Mesothelial cell of epicardium (in vitro differentiated cells): ENCODE results near the gene CHCHD2. TPM values are rescaled to one million over a fixed set of nuclear protein-coding genes. Genes with fewer than 3 reads are reported as not detected.
A peak's percentile ranks its signal among the peaks of the same experiment; 100 is the strongest.
"Not testable (repeated sequence)": the region's sequence is repeated elsewhere in the genome, so short reads cannot be mapped to it uniquely, and the experiment has no call there.

Experiments used
- DNase-seq, 2 experiments: peaks; one replicate each; pipeline ENCODE4 v3.0.0; 2021; ENCODE audit warnings: low spot score in 2 of 2; ENCODE audit not compliant: unreplicated experiment in 2 of 2
- H3K27ac Mint-ChIP-seq: 2 replicates; pipeline ENCODE4 v1.8.0; 2021; ENCODE audit warnings: mixed read lengths
- H3K27me3 Mint-ChIP-seq: 2 replicates; pipeline ENCODE4 v1.8.0; 2021; ENCODE audit warnings: low read depth, mixed read lengths
- H3K36me3 Mint-ChIP-seq: 2 replicates; pipeline ENCODE4 v1.8.0; 2021; ENCODE audit warnings: mixed read lengths
- H3K4me1 Mint-ChIP-seq: 2 replicates; pipeline ENCODE4 v1.8.0; 2021; ENCODE audit warnings: mixed read lengths
- H3K4me3 Mint-ChIP-seq: 2 replicates; pipeline ENCODE4 v1.8.0; 2021; ENCODE audit warnings: mild to moderate bottlenecking, moderate library complexity, mixed read lengths
- H3K9me3 Mint-ChIP-seq: 2 replicates; pipeline ENCODE4 v1.8.0; 2021; ENCODE audit warnings: mixed read lengths
- CTCF ChIP-seq: fragments of 200-600 bp; sonication (generic); IDR thresholded peaks from one replicate; pipeline ENCODE4 v1.5.0; 2021; ENCODE audit warnings: antibody characterized with exemption; ENCODE audit not compliant: unreplicated experiment
- total RNA-seq: library from RNA; stranded (reverse); gene quantifications from 3 replicates; pipeline ENCODE4 v1.2.1, GENCODE V29; 2021

CHCHD2 gene
- total RNA-seq, 1 donor from 2014 or later = 195 TPM

DNA sequence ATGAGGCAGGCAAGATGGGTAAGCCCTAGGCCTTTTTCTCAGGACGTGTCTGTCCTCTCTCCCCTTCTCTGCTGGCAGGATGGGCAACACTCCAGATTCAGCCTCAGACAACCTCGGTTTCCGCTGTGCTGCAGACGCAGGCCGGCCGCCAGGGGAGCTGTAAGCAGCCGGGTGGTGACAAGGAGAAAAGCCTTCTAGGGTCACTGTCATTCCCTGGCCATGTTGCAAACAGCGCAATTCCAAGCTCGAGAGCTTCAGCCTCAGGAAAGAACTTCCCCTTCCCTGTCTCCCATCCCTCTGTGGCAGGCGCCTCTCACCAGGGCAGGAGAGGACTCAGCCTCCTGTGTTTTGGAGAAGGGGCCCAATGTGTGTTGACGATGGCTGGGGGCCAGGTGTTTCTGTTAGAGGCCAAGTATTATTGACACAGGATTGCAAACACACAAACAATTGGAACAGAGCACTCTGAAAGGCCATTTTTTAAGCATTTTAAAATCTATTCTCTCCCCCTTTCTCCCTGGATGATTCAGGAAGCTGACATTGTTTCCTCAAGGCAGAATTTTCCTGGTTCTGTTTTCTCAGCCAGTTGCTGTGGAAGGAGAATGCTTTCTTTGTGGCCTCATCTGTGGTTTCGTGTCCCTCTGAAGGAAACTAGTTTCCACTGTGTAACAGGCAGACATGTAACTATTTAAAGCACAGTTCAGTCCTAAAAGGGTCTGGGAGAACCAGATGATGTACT is 26.7 kb downstream of the CHCHD2 start:
- no peak for DNase-seq
- no peak for TF ChIP-seq CTCF
- no peak overlapping the region for H3K4me3 Mint-ChIP-seq
- no peaks in the 10 kb centered on the region for H3K27me3 Mint-ChIP-seq
- peaks cover 18% of the 10 kb centered on the region for H3K36me3 Mint-ChIP-seq
- H3K4me1 Mint-ChIP-seq = no peaks in the 10 kb centered on the region
- no peak overlapping the region for H3K27ac Mint-ChIP-seq
- no peaks in the 10 kb centered on the region for H3K9me3 Mint-ChIP-seq

DNA sequence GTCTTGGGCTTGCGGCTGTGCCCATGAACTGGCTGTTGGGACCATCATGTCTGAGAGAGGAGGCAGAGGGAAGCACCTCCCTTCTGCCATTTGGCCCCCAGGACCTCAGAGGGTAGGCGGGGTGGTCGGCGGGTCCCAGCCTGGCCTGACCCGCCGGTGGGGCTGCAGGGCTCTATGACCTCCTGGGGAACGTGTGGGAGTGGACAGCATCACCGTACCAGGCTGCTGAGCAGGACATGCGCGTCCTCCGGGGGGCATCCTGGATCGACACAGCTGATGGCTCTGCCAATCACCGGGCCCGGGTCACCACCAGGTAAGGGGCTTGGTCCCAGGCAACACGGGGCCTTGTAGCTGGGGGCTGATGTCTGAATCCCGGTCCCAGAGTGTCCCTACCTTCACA is 28.1 kb downstream of the CHCHD2 start:
- no peaks in the 10 kb centered on the region for H3K27me3 Mint-ChIP-seq
- no peak overlapping the region for H3K27ac Mint-ChIP-seq
- H3K9me3 Mint-ChIP-seq = no peaks in the 10 kb centered on the region
- H3K4me1 Mint-ChIP-seq = peaks cover 2% of the 10 kb centered on the region
- no peak for TF ChIP-seq CTCF
- no peak for DNase-seq
- no peak overlapping the region for H3K4me3 Mint-ChIP-seq
- H3K36me3 Mint-ChIP-seq = peaks cover 19% of the 10 kb centered on the region

GRCh38 chr7:56077681-56078080 is 28.6 kb downstream of the CHCHD2 start:
- Mint-ChIP-seq H3K36me3 (peaks cover 22% of the 10 kb centered on the region), H3K4me3 (no peak overlapping the region), H3K27me3 (no peaks in the 10 kb centered on the region), H3K27ac (no peak overlapping the region), H3K9me3 (no peaks in the 10 kb centered on the region), H3K4me1 (peaks cover 2% of the 10 kb centered on the region)
- no peak for TF ChIP-seq CTCF
- DNase-seq = no peak

- peak; percentile 74 for TF ChIP-seq CTCF
- Mint-ChIP-seq H3K27ac (peak overlapping the region; percentile 73), H3K9me3 (no peaks in the 10 kb centered on the region), H3K36me3 (peaks cover 29% of the 10 kb centered on the region), H3K4me3 (no peak overlapping the region), H3K4me1 (peaks cover 2% of the 10 kb centered on the region), H3K27me3 (no peaks in the 10 kb centered on the region)
- DNase-seq = peak in 1 of 2 experiments; percentile 85
These were observed 31.9 kb downstream of the CHCHD2 start for GRCh38 chr7:56074371-56074791.

- DNase-seq, H3K27ac Mint-ChIP-seq: not testable (repeated sequence)
These were observed 39.9 kb downstream of the CHCHD2 start for GRCh38 chr7:56066376-56066775.

GRCh38 chr7:56063882-56064625 is 42.2 kb downstream of the CHCHD2 start, which contains the start of gene SUMF2:
Gene SUMF2, plus strand, starts transcription at chr7:56064286. Its CDS starts 26 bp downstream, at chr7:56064312.
- DNase-seq = peak; percentile 90 to 95
- Mint-ChIP-seq H3K9me3 (no peaks in the 10 kb centered on the region), H3K4me1 (peaks cover 22% of the 10 kb centered on the region), H3K27me3 (no peaks in the 10 kb centered on the region), H3K36me3 (peaks cover 29% of the 10 kb centered on the region), H3K4me3 (peak within 1 kb of the TSS; percentile 94), H3K27ac (peak within 1 kb of the TSS; percentile 98)
- no peak for TF ChIP-seq CTCF

More at GRCh38 chr7:56066376-56066775, 39.9 kb downstream of the CHCHD2 start:
- H3K9me3 Mint-ChIP-seq, H3K27me3 Mint-ChIP-seq: not testable (repeated sequence)
- Mint-ChIP-seq H3K4me1 (peaks cover 22% of the 10 kb centered on the region), H3K36me3 (peaks cover 29% of the 10 kb centered on the region), H3K4me3 (peak overlapping the region; percentile 26)
